Measurements from ENCODE around the gene CDS2. TPM values are rescaled to one million over a fixed set of nuclear protein-coding genes. Genes with fewer than 3 reads are reported as not detected.

Gene CDS2
- total RNA-seq, 1 donor from 2014 or later: 41.4 TPM

GRCh38 chr20:5146099-5146668, 19.4 kb downstream of the CDS2 start:
- Histone ChIP-seq H3K27ac (peak overlapping the region in 1 of 2 donors; percentile 0), H3K4me1 (peaks cover 16 to 61% of the 10 kb centered on the region in 2 donors), H3K9me3 (no peaks in the 10 kb centered on the region), H3K27me3 (no peaks in the 10 kb centered on the region), H3K36me3 (no peaks in the 10 kb centered on the region), H3K4me3 (no peak overlapping the region)
- no peak for DNase-seq (ENCODE audit: low spot score in 2 of 2)
- TF ChIP-seq CTCF (IDR thresholded peaks at IDR 0.05): no peak
- intact Hi-C loops (cut with DNase I): no loop called here

GRCh38 chr20:5146871-5147592, 20.2 kb downstream of the CDS2 start:
- Histone ChIP-seq H3K4me3 (no peak overlapping the region), H3K27ac (peak overlapping the region in 1 of 2 donors; percentile 71), H3K27me3 (no peaks in the 10 kb centered on the region), H3K9me3 (no peaks in the 10 kb centered on the region), H3K4me1 (peaks cover 13 to 56% of the 10 kb centered on the region in 2 donors), H3K36me3 (no peaks in the 10 kb centered on the region)
- intact Hi-C loops (cut with DNase I): no loop called here
- no peak for TF ChIP-seq CTCF (IDR thresholded peaks at IDR 0.05)
- DNase-seq (ENCODE audit: low spot score in 2 of 2): no peak

DNA sequence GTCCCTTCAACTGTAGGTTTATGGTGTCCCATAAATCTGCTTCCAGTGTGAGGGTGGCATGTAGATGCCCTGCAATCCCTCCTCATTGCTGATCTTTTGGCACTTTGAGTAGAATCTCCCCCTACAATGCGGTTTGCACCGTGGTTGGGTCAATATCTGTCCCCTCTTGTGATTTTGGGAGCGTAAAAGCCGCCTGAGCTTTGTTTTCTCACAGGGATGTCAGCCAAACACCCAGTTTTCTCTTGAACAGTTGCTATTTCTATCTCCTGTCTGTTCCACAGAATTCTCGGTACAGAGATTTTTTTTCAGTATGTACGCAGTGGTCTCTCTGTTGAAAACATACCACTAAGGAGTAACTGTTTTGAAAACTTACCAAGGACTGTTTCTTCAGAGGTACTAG, 21.8 kb downstream of the CDS2 start:
- Histone ChIP-seq H3K27me3 (no peaks in the 10 kb centered on the region), H3K9me3 (no peaks in the 10 kb centered on the region), H3K4me3 (peak overlapping the region in 1 of 2 donors; percentile 25), H3K27ac (peak overlapping the region; percentile 71 to 72), H3K4me1 (peaks cover 9 to 48% of the 10 kb centered on the region in 2 donors), H3K36me3 (no peaks in the 10 kb centered on the region)
- TF ChIP-seq CTCF (IDR thresholded peaks at IDR 0.05): no peak
- intact Hi-C loops (cut with DNase I): loop anchor here (2.0 kb wide), 1 partner anchor 14 kb away; no protein-coding TSS in a partner anchor
- no peak for DNase-seq (ENCODE audit: low spot score in 2 of 2)

GRCh38 chr20:5149892-5150225, 23.1 kb downstream of the CDS2 start:
- DNase-seq (ENCODE audit: low spot score in 2 of 2): no peak
- intact Hi-C loops (cut with DNase I): loop anchor here (2.0 kb wide), 1 partner anchor 15 kb away; no protein-coding TSS in a partner anchor
- Histone ChIP-seq H3K27me3 (no peaks in the 10 kb centered on the region), H3K4me1 (peaks cover 13 to 45% of the 10 kb centered on the region in 2 donors), H3K9me3 (no peaks in the 10 kb centered on the region), H3K27ac (peak overlapping the region; percentile 71 to 72), H3K4me3 (no peak overlapping the region), H3K36me3 (no peaks in the 10 kb centered on the region)
- TF ChIP-seq CTCF (IDR thresholded peaks at IDR 0.05): no peak

DNA sequence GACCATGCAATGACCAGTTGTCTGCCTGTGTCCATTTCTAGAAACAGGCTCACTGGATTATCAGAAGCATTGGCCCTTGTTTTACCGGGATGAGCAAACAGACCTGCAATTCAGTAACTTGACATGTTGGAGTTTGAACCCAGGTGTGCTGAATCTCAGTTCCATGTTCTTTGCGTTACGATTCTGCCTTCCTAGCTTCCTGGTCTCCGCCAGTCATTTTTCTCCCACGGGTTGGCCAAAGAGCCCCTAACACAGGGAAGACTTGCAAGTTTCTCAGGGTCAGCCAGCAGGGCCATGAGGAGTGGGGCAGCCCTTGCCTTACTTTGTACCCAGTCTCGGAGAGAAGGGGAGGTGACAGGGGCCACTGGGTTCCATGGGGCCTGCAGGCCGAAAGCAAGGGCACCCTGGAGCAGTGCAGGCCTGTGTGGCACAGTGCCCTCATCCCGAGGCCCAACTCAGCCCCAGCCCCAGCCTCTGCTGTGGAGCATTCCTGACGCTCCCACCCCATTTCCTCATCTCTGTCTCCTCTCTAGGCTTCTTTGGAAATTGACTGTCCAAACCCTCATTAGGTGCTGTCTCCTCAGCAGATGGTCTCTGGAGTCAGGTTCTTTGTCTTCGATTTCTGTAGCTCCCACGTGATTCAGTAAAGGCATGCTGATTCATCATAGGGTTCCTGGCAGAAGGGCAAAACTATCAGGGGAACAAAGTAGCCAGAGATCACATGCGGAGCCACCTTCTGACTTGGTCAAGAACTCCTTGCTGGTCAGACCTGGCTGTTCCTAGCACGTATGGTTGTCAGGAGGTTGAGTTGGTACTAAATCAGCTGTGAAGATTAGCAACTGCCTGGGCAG, 23.6 kb downstream of the CDS2 start:
- H3K27ac ChIP-seq: peak overlapping the region; percentile 71 to 72
- H3K9me3 ChIP-seq: no peaks in the 10 kb centered on the region
- no peak overlapping the region for H3K4me3 ChIP-seq
- no peak for TF ChIP-seq CTCF (IDR thresholded peaks at IDR 0.05)
- no peak for DNase-seq (ENCODE audit: low spot score in 2 of 2)
- peaks cover 13 to 49% of the 10 kb centered on the region in 2 donors for H3K4me1 ChIP-seq
- no peaks in the 10 kb centered on the region for H3K36me3 ChIP-seq
- no peaks in the 10 kb centered on the region for H3K27me3 ChIP-seq
- intact Hi-C loops (cut with DNase I): no loop called here

Data from ascending aorta (tissue), 2 donors.